ENCODE measurements around the gene PDZD4. TPM values are rescaled to one million over a fixed set of nuclear protein-coding genes. Genes with fewer than 3 reads are reported as not detected.

The PDZD4 gene
- total and polyA plus RNA-seq, 2 experiments from 2014 or later, result 0.50 to 5.8 TPM

DNA sequence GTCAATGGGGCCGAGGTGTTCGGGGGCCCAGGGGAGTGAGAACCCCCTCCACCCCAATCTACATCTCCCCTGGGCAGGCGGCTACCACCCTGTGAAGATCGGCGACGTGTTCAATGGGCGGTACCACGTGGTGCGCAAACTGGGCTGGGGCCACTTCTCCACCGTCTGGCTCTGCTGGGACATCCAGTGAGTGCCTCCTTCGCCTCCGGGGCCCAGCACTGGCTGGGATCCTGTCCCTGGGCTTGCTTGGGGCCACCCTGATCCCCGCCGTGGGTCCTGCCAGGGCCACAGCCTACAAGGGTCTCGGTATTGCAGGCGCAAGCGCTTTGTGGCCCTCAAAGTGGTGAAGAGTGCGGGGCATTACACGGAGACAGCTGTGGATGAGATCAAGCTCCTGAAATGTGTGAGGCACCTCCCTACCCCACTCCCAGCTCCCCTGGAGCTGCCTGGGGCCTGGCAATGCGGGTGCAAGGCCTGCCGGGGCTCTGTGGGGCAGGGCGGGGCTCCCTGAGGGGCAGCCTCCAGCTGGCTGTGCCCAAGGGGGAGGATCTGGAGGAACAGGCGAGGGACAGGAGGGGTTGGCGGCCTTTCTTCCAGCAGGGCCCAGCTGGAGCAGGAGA, 48.8 kb downstream of the PDZD4 start:
- Histone ChIP-seq H3K4me3 (no peak overlapping the region), H3K36me3 (no peaks in the 10 kb centered on the region), H3K9me3 (ENCODE audit: low read depth) (no peaks in the 10 kb centered on the region), H3K4me1 (ENCODE audit: low read depth) (no peaks in the 10 kb centered on the region), H3K27me3 (no peaks in the 10 kb centered on the region), H3K27ac (no peak overlapping the region)
- DNase-seq (ENCODE audit: low read depth in 1 of 2, low spot score in 1 of 2), result no peak
- TF ChIP-seq, protein P1, sequence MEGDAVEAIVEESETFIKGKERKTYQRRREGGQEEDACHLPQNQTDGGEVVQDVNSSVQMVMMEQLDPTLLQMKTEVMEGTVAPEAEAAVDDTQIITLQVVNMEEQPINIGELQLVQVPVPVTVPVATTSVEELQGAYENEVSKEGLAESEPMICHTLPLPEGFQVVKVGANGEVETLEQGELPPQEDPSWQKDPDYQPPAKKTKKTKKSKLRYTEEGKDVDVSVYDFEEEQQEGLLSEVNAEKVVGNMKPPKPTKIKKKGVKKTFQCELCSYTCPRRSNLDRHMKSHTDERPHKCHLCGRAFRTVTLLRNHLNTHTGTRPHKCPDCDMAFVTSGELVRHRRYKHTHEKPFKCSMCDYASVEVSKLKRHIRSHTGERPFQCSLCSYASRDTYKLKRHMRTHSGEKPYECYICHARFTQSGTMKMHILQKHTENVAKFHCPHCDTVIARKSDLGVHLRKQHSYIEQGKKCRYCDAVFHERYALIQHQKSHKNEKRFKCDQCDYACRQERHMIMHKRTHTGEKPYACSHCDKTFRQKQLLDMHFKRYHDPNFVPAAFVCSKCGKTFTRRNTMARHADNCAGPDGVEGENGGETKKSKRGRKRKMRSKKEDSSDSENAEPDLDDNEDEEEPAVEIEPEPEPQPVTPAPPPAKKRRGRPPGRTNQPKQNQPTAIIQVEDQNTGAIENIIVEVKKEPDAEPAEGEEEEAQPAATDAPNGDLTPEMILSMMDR (IDR thresholded peaks at IDR 0.05; ENCODE audit: low read depth, low read length), result no peak

DNA sequence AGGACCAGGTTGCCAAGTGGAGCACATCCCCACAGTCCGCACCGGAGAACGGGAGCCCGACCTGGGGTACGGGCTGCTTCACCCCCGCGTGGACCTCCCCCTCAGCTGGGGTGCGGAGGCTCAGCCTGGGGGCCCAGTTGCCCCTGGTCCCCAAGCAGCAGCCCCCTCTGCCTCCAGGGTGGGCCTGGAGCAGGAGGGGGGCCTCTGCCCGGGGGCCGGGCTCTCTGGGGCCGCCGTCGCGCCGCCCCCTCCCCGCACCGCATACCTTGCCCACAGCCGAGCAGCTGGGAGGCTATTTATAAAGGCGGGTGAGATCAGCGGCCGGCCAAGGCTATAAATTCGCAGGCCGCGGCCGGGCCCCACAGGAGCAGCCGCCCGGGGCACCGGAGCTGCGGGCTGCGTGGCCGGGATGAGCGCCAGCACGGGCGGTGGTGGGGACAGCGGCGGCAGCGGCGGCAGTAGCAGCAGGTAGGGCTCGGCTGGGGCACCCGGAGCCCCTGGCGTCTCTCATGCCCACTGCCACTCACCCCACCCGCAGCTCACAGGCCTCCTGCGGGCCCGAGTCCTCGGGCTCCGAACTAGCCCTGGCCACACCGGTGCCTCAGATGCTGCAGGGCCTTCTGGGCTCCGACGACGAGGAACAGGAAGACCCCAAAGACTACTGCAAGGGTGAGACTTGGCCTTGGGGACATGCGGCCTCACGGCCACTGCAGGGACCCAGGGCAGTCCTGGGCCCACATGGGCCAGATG, 49.5 kb downstream of the PDZD4 start, which contains the start of gene SRPK3:
Gene SRPK3 (plus strand): TSS at position 364 of the 750 bp plus-strand sequence. CDS start 46 bp downstream, at position 410.
- TF ChIP-seq, protein P1 (IDR thresholded peaks at IDR 0.05; ENCODE audit: low read depth, low read length), result no peak
- DNase-seq (ENCODE audit: low read depth in 1 of 2, low spot score in 1 of 2), result peak in 1 of 2 donors; percentile 11
- Histone ChIP-seq H3K4me1 (ENCODE audit: low read depth) (no peaks in the 10 kb centered on the region), H3K36me3 (no peaks in the 10 kb centered on the region), H3K4me3 (no peak within 1 kb of the TSS), H3K27ac (no peak within 1 kb of the TSS), H3K9me3 (ENCODE audit: low read depth) (no peaks in the 10 kb centered on the region), H3K27me3 (no peaks in the 10 kb centered on the region)

DNA sequence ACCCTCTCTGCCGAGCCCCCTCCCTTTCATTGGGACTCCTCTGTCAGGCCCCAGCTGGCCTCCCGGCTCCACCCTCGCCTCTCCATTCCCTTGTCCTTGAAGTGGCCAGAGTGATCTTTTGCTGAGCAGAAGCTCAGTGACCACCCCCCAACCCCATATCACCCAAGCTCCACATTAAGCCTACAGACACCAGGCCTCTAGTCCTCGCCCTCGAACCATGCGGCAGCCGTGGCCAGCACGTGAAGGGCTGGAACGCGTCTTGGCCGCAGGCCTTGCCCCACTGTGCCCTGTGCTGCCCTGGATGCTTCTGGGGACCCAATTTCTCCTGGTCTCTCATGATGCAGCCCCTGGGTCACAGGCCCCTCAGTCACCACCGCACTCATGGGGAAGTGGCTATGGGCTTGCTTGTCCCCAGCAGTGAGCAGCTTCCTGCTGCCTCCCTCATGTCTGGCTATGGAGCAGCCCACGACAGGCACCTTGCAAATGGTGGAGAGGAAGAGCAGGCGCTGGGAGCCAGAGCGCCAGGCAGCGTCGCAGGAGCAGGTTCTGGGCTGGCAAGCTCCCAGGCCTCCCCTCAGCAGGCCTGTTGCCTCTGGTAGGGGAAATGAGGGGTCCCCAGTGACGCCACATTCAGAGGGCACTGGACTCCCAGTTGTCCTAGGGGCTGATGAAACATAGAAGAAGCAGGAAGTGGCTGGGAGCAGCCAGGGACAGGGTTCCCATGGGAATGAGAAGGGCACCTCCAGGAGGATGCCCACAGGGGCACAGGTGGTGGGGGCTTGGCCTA, 50.3 kb downstream of the PDZD4 start:
- Histone ChIP-seq H3K27ac (no peak overlapping the region), H3K9me3 (ENCODE audit: low read depth) (no peaks in the 10 kb centered on the region), H3K27me3 (no peaks in the 10 kb centered on the region), H3K4me1 (ENCODE audit: low read depth) (no peaks in the 10 kb centered on the region), H3K4me3 (no peak overlapping the region), H3K36me3 (no peaks in the 10 kb centered on the region)
- no peak for DNase-seq (ENCODE audit: low read depth in 1 of 2, low spot score in 1 of 2)
- TF ChIP-seq, protein P1 (IDR thresholded peaks at IDR 0.05; ENCODE audit: low read depth, low read length), result no peak

DNA sequence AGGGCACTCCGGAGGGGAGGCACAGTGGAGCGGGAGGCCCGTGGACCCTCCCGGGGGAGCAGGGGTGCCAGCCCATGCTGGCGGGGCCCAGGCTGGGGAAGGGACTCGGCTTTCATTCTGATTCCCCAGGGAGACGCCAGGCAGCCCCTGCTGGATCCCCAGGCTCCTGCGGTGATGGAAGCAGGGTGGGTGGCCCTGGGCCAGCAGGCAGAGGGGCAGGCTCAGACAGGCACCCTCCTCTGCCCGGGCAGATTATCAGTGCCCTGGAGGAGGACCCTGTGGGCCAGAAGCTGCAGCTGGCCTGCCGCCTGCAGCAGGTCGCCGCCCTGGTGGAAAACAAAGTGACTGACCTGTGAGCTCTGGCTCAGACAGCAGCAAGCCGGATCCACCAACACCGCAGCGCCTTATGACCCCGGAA, 51.7 kb downstream of the PDZD4 start:
- no peaks in the 10 kb centered on the region for H3K27me3 ChIP-seq
- H3K4me1 ChIP-seq (ENCODE audit: low read depth), result no peaks in the 10 kb centered on the region
- TF ChIP-seq, protein P1 (IDR thresholded peaks at IDR 0.05; ENCODE audit: low read depth, low read length), result no peak
- H3K4me3 ChIP-seq, result no peak overlapping the region
- no peaks in the 10 kb centered on the region for H3K9me3 ChIP-seq (ENCODE audit: low read depth)
- H3K36me3 ChIP-seq, result no peaks in the 10 kb centered on the region
- DNase-seq (ENCODE audit: low read depth in 1 of 2, low spot score in 1 of 2), result no peak
- no peak overlapping the region for H3K27ac ChIP-seq

DNA sequence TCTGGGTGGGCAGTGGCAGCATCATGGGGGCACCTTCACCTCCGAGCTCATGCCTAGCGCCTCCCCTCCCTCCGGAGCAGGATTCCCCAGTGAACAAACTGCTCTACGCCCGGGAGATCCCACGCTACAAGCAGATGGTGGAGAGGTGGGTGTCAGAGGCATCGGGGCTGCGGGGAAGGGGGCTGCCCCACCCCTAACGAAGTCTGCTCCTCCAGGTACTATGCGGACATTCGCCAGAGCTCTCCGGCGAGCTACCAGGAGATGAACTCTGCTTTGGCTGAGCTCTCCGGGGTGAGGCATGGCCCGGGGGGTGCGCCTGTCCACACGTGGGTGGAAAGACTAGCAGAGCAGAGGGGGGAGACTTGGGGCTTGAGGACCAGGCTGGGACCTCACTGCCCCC, 52.2 kb downstream of the PDZD4 start:
- Histone ChIP-seq H3K27ac (no peak overlapping the region), H3K36me3 (no peaks in the 10 kb centered on the region), H3K9me3 (ENCODE audit: low read depth) (no peaks in the 10 kb centered on the region), H3K4me3 (no peak overlapping the region), H3K4me1 (ENCODE audit: low read depth) (no peaks in the 10 kb centered on the region), H3K27me3 (no peaks in the 10 kb centered on the region)
- no peak for DNase-seq (ENCODE audit: low read depth in 1 of 2, low spot score in 1 of 2)
- TF ChIP-seq, protein P1 (IDR thresholded peaks at IDR 0.05; ENCODE audit: low read depth, low read length), result no peak
